ENCODE measurements around the gene ARPC1A. TPM values are rescaled to one million over a fixed set of nuclear protein-coding genes. Genes with fewer than 3 reads are reported as not detected.
A peak's percentile ranks its signal among the peaks of the same experiment; 100 is the strongest.
"Not testable (repeated sequence)": the region's sequence is repeated elsewhere in the genome, so short reads cannot be mapped to it uniquely, and the experiment has no call there.

The ARPC1A gene
- total RNA-seq, 1 donor from 2014 or later: 269 TPM

- FAIRE-seq (no peak), DNase-seq (ENCODE audit: low read depth) (peak; percentile 62)
- peaks cover 3% of the 10 kb centered on the region for H3K36me3 ChIP-seq (ENCODE audit: control insufficient read depth, insufficient read depth, low read length)
- H3K4me3 ChIP-seq (ENCODE audit: low read depth, low read length): peak within 1 kb of the TSS; percentile 86
- no peaks in the 10 kb centered on the region for H3K27me3 ChIP-seq (ENCODE audit: control insufficient read depth, insufficient read depth, low read length)
- no peak for TF ChIP-seq CTCF (IDR thresholded peaks at IDR 0.05; ENCODE audit: insufficient read depth, low read length, severe bottlenecking)
Measured at GRCh38 chr7:99374111-99375064, 48.7 kb downstream of the ARPC1A start, which contains the start of gene ARPC1B. Gene ARPC1B (plus strand): TSS chr7:99374730. CDS start chr7:99385715, 10,985 bp downstream.

GRCh38 chr7:99375070-99375807 is 49.5 kb downstream of the ARPC1A start:
- FAIRE-seq: no peak
- no peak for TF ChIP-seq CTCF (IDR thresholded peaks at IDR 0.05; ENCODE audit: insufficient read depth, low read length, severe bottlenecking)
- DNase-seq (ENCODE audit: low read depth): peak; percentile 45
- H3K4me3 ChIP-seq (ENCODE audit: low read depth, low read length): peak overlapping the region; percentile 86
- peaks cover 8% of the 10 kb centered on the region for H3K36me3 ChIP-seq (ENCODE audit: control insufficient read depth, insufficient read depth, low read length)
- H3K27me3 ChIP-seq (ENCODE audit: control insufficient read depth, insufficient read depth, low read length): no peaks in the 10 kb centered on the region

GRCh38 chr7:99379043-99379577 is 53.4 kb downstream of the ARPC1A start:
- no peak for FAIRE-seq
- TF ChIP-seq CTCF (IDR thresholded peaks at IDR 0.05; ENCODE audit: insufficient read depth, low read length, severe bottlenecking): no peak
- H3K36me3 ChIP-seq (ENCODE audit: control insufficient read depth, insufficient read depth, low read length): peaks cover 26% of the 10 kb centered on the region
- no peak overlapping the region for H3K4me3 ChIP-seq (ENCODE audit: low read depth, low read length)
- H3K27me3 ChIP-seq (ENCODE audit: control insufficient read depth, insufficient read depth, low read length): no peaks in the 10 kb centered on the region
- DNase-seq (ENCODE audit: low read depth): peak; percentile 88

- DNase-seq (ENCODE audit: low read depth); FAIRE-seq; H3K4me3 ChIP-seq (ENCODE audit: low read depth, low read length); H3K27me3 ChIP-seq (ENCODE audit: control insufficient read depth, insufficient read depth, low read length): not testable (repeated sequence)
- peaks cover 28% of the 10 kb centered on the region for H3K36me3 ChIP-seq (ENCODE audit: control insufficient read depth, insufficient read depth, low read length)
Measured at GRCh38 chr7:99379693-99380031, 54.0 kb downstream of the ARPC1A start.

GRCh38 chr7:99380032-99380822 is 54.5 kb downstream of the ARPC1A start:
- no peak overlapping the region for H3K4me3 ChIP-seq (ENCODE audit: low read depth, low read length)
- no peak for FAIRE-seq

More at GRCh38 chr7:99380032-99380822, 54.5 kb downstream of the ARPC1A start:
- TF ChIP-seq CTCF (IDR thresholded peaks at IDR 0.05; ENCODE audit: insufficient read depth, low read length, severe bottlenecking): no peak
- no peaks in the 10 kb centered on the region for H3K27me3 ChIP-seq (ENCODE audit: control insufficient read depth, insufficient read depth, low read length)
- DNase-seq (ENCODE audit: low read depth): no peak
- peaks cover 28% of the 10 kb centered on the region for H3K36me3 ChIP-seq (ENCODE audit: control insufficient read depth, insufficient read depth, low read length)

Measured in bronchial epithelial cell (primary cell).